ENCODE results near the gene PRPF38A.

PRPF38A gene

DNA sequence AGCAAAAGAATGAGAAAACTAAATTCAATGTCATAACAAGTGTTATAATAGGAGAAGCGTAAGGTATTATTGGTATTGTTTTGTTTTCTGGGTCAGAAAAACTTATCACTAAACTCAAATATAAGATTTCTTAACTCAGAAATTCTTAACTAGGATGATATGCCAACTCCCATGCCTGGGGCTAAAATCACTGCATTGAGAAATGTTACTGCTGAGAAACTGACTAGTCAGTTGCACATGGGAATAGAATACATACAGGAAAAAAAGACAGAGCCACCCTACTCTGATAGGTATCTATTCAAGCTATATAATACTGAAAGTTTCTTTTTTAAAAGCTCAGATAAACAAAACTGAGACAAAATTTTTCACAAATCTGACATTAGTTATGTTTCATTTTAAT is 56.3 kb downstream of the PRPF38A start:
- no peak for DNase-seq (ENCODE audit: low read depth in 2 of 3, low spot score in 2 of 3)

GRCh38 chr1:52461821-52462220 is 57.4 kb downstream of the PRPF38A start:
- no peak for DNase-seq (ENCODE audit: low read depth in 2 of 3, low spot score in 2 of 3)

DNA sequence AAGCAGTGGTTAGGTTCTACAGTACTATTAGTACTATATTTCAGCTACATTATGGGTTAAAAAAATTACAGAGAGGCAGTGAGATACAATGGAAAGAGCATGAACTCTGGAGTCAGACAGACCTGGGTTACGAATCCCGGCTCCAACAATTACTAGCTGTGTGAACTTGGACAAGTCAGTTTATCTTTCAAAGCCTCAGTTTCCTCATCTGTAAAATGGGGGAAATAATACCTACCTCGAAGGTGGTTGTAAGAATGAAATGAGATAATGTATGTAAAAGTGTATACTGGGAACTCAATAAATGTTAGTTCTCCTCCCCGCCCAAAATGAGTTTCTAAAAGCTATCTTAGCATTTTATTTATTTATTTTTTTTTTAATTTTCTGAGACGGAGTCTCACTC is 59.5 kb downstream of the PRPF38A start:
- no peak for DNase-seq (ENCODE audit: low read depth in 2 of 3, low spot score in 2 of 3)

GRCh38 chr1:52469108-52469507 is 64.7 kb downstream of the PRPF38A start:
- no peak for DNase-seq (ENCODE audit: low read depth in 2 of 3, low spot score in 2 of 3)
